Dedifferentiated amniotic fluid mesenchymal stem cell (primary cell): ENCODE measurements around the gene RASA3.
"Not testable (repeated sequence)": the region's sequence is repeated elsewhere in the genome, so short reads cannot be mapped to it uniquely, and the experiment has no call there.

Experiments
- DNase-seq: peaks from one replicate; pipeline ENCODE4 v3.0.0-alpha.2; 2016; ENCODE audit errors: extremely low spot score

The RASA3 gene

GRCh38 chr13:114081761-114082681 is 50.4 kb downstream of the RASA3 start:
- DNase-seq: no peak

- no peak for DNase-seq
Observed at GRCh38 chr13:114080739-114081561, 51.5 kb downstream of the RASA3 start.

- DNase-seq: no peak
Observed at GRCh38 chr13:114079601-114080536, 52.6 kb downstream of the RASA3 start.

GRCh38 chr13:114078461-114079451 is 53.7 kb downstream of the RASA3 start:
- DNase-seq: peak; percentile 25

- DNase-seq: no peak
Observed at GRCh38 chr13:114077933-114078325, 54.5 kb downstream of the RASA3 start.

GRCh38 chr13:114077099-114077932 is 55.1 kb downstream of the RASA3 start:
- no peak for DNase-seq

- DNase-seq: no peak
Observed at GRCh38 chr13:114076329-114077090, 55.9 kb downstream of the RASA3 start.

GRCh38 chr13:114075811-114076210 is 56.6 kb downstream of the RASA3 start:
- DNase-seq: not testable (repeated sequence)

- no peak for DNase-seq
Observed at GRCh38 chr13:114074671-114075315, 57.6 kb downstream of the RASA3 start.

- no peak for DNase-seq
Observed at GRCh38 chr13:114073881-114074612, 58.4 kb downstream of the RASA3 start.

- no peak for DNase-seq
Observed at GRCh38 chr13:114072421-114072820, 60.0 kb downstream of the RASA3 start.

- DNase-seq: no peak
Observed at GRCh38 chr13:114071991-114072390, 60.4 kb downstream of the RASA3 start.

GRCh38 chr13:114071410-114071809 is 61.0 kb downstream of the RASA3 start:
- no peak for DNase-seq

GRCh38 chr13:114070098-114070799 is 62.2 kb downstream of the RASA3 start:
- DNase-seq: no peak

- DNase-seq: no peak
Observed at GRCh38 chr13:114069376-114070097, 62.9 kb downstream of the RASA3 start.

- no peak for DNase-seq
Observed at GRCh38 chr13:114068656-114069318, 63.6 kb downstream of the RASA3 start.
